CD4-positive, alpha-beta memory T cell (primary cell): ENCODE results near the gene SEMA4A. TPM values are rescaled to one million over a fixed set of nuclear protein-coding genes. Genes with fewer than 3 reads are reported as not detected.
A peak's percentile ranks its signal among the peaks of the same experiment; 100 is the strongest.

Source experiments
- CTCF ChIA-PET: fragments of 350-600 bp; sonication (Branson Sonifier 250); formaldehyde crosslinking; loops from one replicate; lab custom pipeline; 2021; ENCODE audit warnings: inconsistent platforms; ENCODE audit not compliant: partially characterized antibody; lab: Charles Lee
- POLR2A ChIA-PET: fragments of 350-600 bp; sonication (Branson Sonifier 250); formaldehyde crosslinking; loops from one replicate; lab custom pipeline; 2021; ENCODE audit not compliant: partially characterized antibody; lab: Charles Lee
- DNase-seq, 5 donors: peaks; one replicate each; pipeline versions ENCODE4 v3.0.0 to v3.0.0-alpha.2; 2020 to 2022; ENCODE audit warnings: mixed read lengths in 1 of 5
- H3K27ac ChIP-seq: one replicate; pipeline ENCODE4 v1.7.0; 2013; ENCODE audit warnings: low read depth, low read length
- H3K27me3 ChIP-seq: 2 replicates; pipeline ENCODE4 v1.7.0; 2013; ENCODE audit warnings: mild to moderate bottlenecking, low read length, moderate library complexity; ENCODE audit not compliant: insufficient read depth
- H3K36me3 ChIP-seq: 2 replicates; pipeline ENCODE4 v1.7.0; 2013; ENCODE audit warnings: mild to moderate bottlenecking, low read length, moderate library complexity; ENCODE audit not compliant: insufficient read depth
- H3K4me1 ChIP-seq: 2 replicates; pipeline ENCODE4 v1.7.0; 2013; ENCODE audit warnings: mild to moderate bottlenecking, low read length, moderate library complexity; ENCODE audit not compliant: insufficient read depth
- H3K4me3 ChIP-seq, 2 donors: one replicate each; pipeline ENCODE4 v1.7.0; 2013; ENCODE audit warnings: low read length in 2 of 2, mild to moderate bottlenecking in 1 of 2
- H3K9me3 ChIP-seq, 2 donors: one replicate each; pipeline ENCODE4 v1.7.0; 2013; ENCODE audit warnings: low read length in 2 of 2, control low read depth in 1 of 2; ENCODE audit not compliant: control insufficient read depth in 1 of 2
- H3K27ac Mint-ChIP-seq, 7 donors: one replicate each; pipeline ENCODE4 v1.8.0; 2020 to 2021; ENCODE audit warnings: mixed read lengths in 7 of 7, mild to moderate bottlenecking in 6 of 7, inconsistent platforms in 3 of 7, moderate library complexity in 3 of 7
- H3K27me3 Mint-ChIP-seq, 2 donors: one replicate each; pipeline ENCODE4 v1.8.0; 2020 to 2021; ENCODE audit warnings: mixed read lengths in 2 of 2
- H3K36me3 Mint-ChIP-seq, 2 donors: one replicate each; pipeline ENCODE4 v1.8.0; 2020 to 2021; ENCODE audit warnings: mixed read lengths in 2 of 2, inconsistent platforms in 1 of 2, mild to moderate bottlenecking in 1 of 2
- H3K4me1 Mint-ChIP-seq, 4 donors: one replicate each; pipeline ENCODE4 v1.8.0; 2020 to 2021; ENCODE audit warnings: mixed read lengths in 4 of 4, mild to moderate bottlenecking in 1 of 4
- H3K4me3 Mint-ChIP-seq, 8 donors: one replicate each; pipeline ENCODE4 v1.8.0; 2020 to 2021; ENCODE audit warnings: mixed read lengths in 8 of 8, mild to moderate bottlenecking in 7 of 8, moderate library complexity in 6 of 8, inconsistent platforms in 3 of 8
- H3K9me3 Mint-ChIP-seq, 8 donors: one replicate each; pipeline ENCODE4 v1.8.0; 2020 to 2021; ENCODE audit warnings: mixed read lengths in 8 of 8, mild to moderate bottlenecking in 5 of 8, inconsistent platforms in 3 of 8, moderate library complexity in 1 of 8
- intact Hi-C: fragments of 100-400 bp; cut with micrococcal nuclease; formaldehyde crosslinking; loops from one replicate; pipeline ENCODE4 v1.15.1; 2023
- polyA plus RNA-seq, 2 donors: library from polyadenylated mRNA; unstranded; fragments of 300-500 nt; fragmentation: Illumina TruSeq; gene quantifications; one replicate each; pipeline ENCODE4 v1.2.3, GENCODE V29; 2021
- total RNA-seq, 2 experiments: library from RNA; stranded (reverse); gene quantifications; one replicate each; pipeline ENCODE4 v1.2.3, GENCODE V29; 2021

The SEMA4A gene
- total and polyA plus RNA-seq, 4 experiments from 2014 or later = 0.88 to 1.3 (median 1.2) TPM

DNA sequence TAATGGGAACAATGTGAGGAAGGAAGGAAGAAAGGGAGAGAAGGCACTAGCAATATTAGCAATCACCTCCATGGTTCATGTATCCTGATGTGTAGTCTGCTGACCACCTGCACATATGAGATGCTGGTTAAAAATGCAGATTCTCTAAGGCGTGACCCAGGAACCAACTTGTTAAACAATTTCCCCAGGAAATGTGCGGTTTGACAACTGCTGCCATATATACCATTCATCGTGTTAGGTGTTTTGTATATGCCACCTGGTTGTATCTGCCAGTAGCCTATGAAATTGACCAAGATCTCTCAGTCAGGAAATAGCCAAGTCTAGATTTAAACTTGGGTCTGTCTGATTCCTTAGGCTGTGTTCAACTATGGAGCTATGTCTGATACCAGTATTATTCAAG, 4.1 kb downstream of the SEMA4A start:
- H3K36me3 Mint-ChIP-seq = no peaks in the 10 kb centered on the region
- Histone ChIP-seq H3K27ac (no peak overlapping the region), H3K4me3 (no peak overlapping the region), H3K36me3 (no peaks in the 10 kb centered on the region), H3K4me1 (peaks cover 13% of the 10 kb centered on the region), H3K27me3 (no peaks in the 10 kb centered on the region), H3K9me3 (no peaks in the 10 kb centered on the region)
- ChIA-PET CTCF (interaction anchor here (1.1 kb wide), 1 partner anchor 67 kb away, joined by 4 read pairs; no protein-coding TSS in a partner anchor), POLR2A (no interaction called here)
- H3K27ac Mint-ChIP-seq = peak overlapping the region in 2 of 7 donors; percentile 38 to 44
- DNase-seq = no peak
- intact Hi-C loops = no loop called here
- H3K4me3 Mint-ChIP-seq = peak overlapping the region in 1 of 8 donors; percentile 70
- H3K9me3 Mint-ChIP-seq = peaks cover 0 to under 1% (median 0%) of the 10 kb centered on the region in 8 donors
- no peaks in the 10 kb centered on the region for H3K27me3 Mint-ChIP-seq
- H3K4me1 Mint-ChIP-seq = peaks cover 5 to 59% (median 17%) of the 10 kb centered on the region in 4 donors

- ChIA-PET CTCF (interaction anchor here (1.1 kb wide), 1 partner anchor 67 kb away, joined by 4 read pairs; no protein-coding TSS in a partner anchor), POLR2A (interaction anchor here (1.1 kb wide), 1 partner anchor 66 kb away, joined by 3 read pairs; no protein-coding TSS in a partner anchor)
- DNase-seq = no peak
- H3K4me1 ChIP-seq = peaks cover 13% of the 10 kb centered on the region
- no peaks in the 10 kb centered on the region for H3K9me3 ChIP-seq
- Mint-ChIP-seq H3K27ac (peak overlapping the region in 1 of 7 donors; percentile 38), H3K9me3 (no peaks in the 10 kb centered on the region), H3K4me3 (peak overlapping the region in 1 of 8 donors; percentile 70), H3K4me1 (peaks cover 4 to 59% (median 17%) of the 10 kb centered on the region in 4 donors), H3K27me3 (no peaks in the 10 kb centered on the region), H3K36me3 (no peaks in the 10 kb centered on the region)
- no peak overlapping the region for H3K27ac ChIP-seq
- H3K27me3 ChIP-seq = no peaks in the 10 kb centered on the region
- no peaks in the 10 kb centered on the region for H3K36me3 ChIP-seq
- intact Hi-C loops = no loop called here
- H3K4me3 ChIP-seq = no peak overlapping the region
Observed at GRCh38 chr1:156157966-156158365, 4.6 kb downstream of the SEMA4A start.

DNA sequence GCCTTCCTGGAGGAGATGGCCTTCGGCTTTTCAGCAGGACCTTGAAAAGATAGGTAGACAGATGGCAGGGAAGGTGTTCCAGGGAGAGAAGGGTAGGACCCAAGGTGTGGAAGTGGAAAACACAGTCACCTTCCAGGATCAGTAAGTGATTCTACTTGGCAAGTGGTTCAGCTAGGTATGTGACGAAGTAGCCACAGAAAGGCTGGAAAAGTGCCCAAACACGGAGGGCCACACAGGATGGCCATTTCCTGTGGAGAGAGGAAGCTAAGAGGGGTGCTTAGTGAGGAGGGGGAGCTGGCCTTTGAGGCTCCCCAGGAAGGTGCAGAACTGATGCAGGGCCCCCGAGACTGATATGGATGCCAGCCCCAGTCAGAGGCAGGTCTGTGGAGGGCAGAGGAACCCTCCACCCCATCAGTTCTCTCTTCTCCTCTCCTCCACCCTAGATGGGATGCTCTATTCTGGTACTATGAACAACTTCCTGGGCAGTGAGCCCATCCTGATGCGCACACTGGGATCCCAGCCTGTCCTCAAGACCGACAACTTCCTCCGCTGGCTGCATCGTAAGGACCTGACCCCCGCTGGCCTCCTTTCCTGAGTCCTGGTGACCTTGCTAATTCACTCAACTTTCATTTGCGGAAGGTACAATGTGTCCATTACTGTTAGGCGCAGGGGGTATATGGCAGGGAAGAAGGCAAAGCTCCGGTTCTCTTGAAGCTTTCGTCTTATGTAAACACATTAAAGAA, 6.8 kb downstream of the SEMA4A start:
- Mint-ChIP-seq H3K4me1 (peaks cover 4 to 53% (median 17%) of the 10 kb centered on the region in 4 donors), H3K9me3 (no peaks in the 10 kb centered on the region), H3K4me3 (peak overlapping the region; percentile 67 to 83 (median 78)), H3K27me3 (no peaks in the 10 kb centered on the region), H3K36me3 (no peaks in the 10 kb centered on the region), H3K27ac (peak overlapping the region in 3 of 7 donors; percentile 29 to 88 (median 70))
- no peak for DNase-seq
- ChIA-PET CTCF (no interaction called here), POLR2A (interaction anchor here (2.2 kb wide), 1 partner anchor 53 kb away, joined by 6 read pairs; the partner anchor contains the start of gene PMF1)
- Histone ChIP-seq H3K27ac (no peak overlapping the region), H3K4me1 (peaks cover 13% of the 10 kb centered on the region), H3K27me3 (no peaks in the 10 kb centered on the region), H3K36me3 (no peaks in the 10 kb centered on the region), H3K4me3 (peak overlapping the region in 1 of 2 donors; percentile 58), H3K9me3 (no peaks in the 10 kb centered on the region)
- intact Hi-C loops = no loop called here

DNA sequence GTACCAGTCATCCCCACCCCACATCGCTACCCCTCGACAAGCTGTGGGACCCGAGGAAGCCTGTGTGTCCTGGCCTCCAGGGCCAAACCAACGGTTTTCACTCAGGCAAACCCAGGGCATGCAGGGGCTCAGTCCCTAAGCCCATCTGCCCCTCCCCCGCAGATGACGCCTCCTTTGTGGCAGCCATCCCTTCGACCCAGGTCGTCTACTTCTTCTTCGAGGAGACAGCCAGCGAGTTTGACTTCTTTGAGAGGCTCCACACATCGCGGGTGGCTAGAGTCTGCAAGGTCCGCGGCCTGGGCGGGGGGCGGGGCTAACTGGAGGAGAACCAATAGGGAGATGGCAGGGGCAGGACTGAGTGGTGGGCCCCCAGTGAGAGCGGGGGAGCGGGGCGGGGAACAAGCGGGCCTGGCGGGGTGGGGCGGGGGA, 7.4 kb downstream of the SEMA4A start:
- Mint-ChIP-seq H3K4me3 (peak overlapping the region; percentile 67 to 83 (median 78)), H3K27me3 (no peaks in the 10 kb centered on the region), H3K27ac (peak overlapping the region in 6 of 7 donors; percentile 15 to 88 (median 54)), H3K9me3 (no peaks in the 10 kb centered on the region), H3K36me3 (no peaks in the 10 kb centered on the region), H3K4me1 (peaks cover 6 to 52% (median 17%) of the 10 kb centered on the region in 4 donors)
- intact Hi-C loops = no loop called here
- H3K27me3 ChIP-seq = no peaks in the 10 kb centered on the region
- POLR2A ChIA-PET = interaction anchor here (2.2 kb wide), 1 partner anchor 52 kb away, joined by 6 read pairs; the partner anchor contains the start of gene PMF1
- no peaks in the 10 kb centered on the region for H3K9me3 ChIP-seq
- no peak overlapping the region for H3K27ac ChIP-seq
- H3K4me1 ChIP-seq = peaks cover 13% of the 10 kb centered on the region
- H3K4me3 ChIP-seq = peak overlapping the region in 1 of 2 donors; percentile 58
- peak in 4 of 5 donors; percentile 37 to 72 (median 40) for DNase-seq
- H3K36me3 ChIP-seq = no peaks in the 10 kb centered on the region
- CTCF ChIA-PET = interaction anchor here (1.3 kb wide), 1 partner anchor 64 kb away, joined by 4 read pairs; no protein-coding TSS in a partner anchor

DNA sequence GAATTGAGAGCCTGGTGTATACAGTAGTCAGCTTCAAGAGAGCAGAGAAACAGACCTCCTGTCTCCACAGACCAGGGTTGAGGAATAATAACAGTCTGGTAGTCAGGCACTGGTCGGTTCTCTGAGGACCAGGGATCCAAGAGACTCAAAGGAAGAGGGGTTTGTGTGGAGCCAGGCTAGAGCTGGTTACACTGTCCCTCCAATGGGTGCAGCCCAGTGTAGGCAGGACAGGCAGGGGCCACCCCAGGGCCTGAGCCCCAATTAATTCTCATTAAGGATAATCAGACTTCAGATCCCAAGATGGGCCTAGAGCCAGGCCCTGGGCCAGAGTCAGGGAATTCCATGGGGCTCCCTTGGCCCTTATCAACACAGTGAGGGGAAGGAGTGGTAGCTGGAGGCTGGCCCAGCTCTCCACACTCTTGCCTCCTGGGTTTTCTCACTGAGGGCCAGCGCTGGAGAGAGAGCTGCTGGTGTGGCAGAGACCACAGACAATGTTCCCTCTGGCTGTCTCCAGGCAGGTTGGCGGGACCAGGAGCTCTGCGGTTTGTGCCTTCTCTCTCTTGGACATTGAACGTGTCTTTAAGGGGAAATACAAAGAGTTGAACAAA, 9.1 kb downstream of the SEMA4A start:
- Histone ChIP-seq H3K9me3 (no peaks in the 10 kb centered on the region), H3K27ac (no peak overlapping the region), H3K4me1 (peaks cover 13% of the 10 kb centered on the region), H3K27me3 (no peaks in the 10 kb centered on the region), H3K4me3 (no peak overlapping the region), H3K36me3 (no peaks in the 10 kb centered on the region)
- CTCF ChIA-PET = no interaction called here
- H3K4me1 Mint-ChIP-seq = peaks cover 6 to 38% (median 15%) of the 10 kb centered on the region in 4 donors
- H3K27ac Mint-ChIP-seq = peak overlapping the region in 1 of 7 donors; percentile 52
- intact Hi-C loops = no loop called here
- no peaks in the 10 kb centered on the region for H3K36me3 Mint-ChIP-seq
- DNase-seq = no peak
- H3K27me3 Mint-ChIP-seq = no peaks in the 10 kb centered on the region
- H3K9me3 Mint-ChIP-seq = no peaks in the 10 kb centered on the region
- POLR2A ChIA-PET = no interaction called here
- peak overlapping the region in 4 of 8 donors; percentile 16 to 68 (median 40) for H3K4me3 Mint-ChIP-seq

- intact Hi-C loops = no loop called here
- no peak overlapping the region for H3K4me3 Mint-ChIP-seq
- no peak for DNase-seq
- H3K27me3 Mint-ChIP-seq = peaks cover 0 to 2% of the 10 kb centered on the region in 2 donors
- ChIA-PET POLR2A (interaction anchor here (0.7 kb wide), 1 partner anchor 49 kb away, joined by 3 read pairs; the partner anchor contains the start of gene PMF1), CTCF (interaction anchor here (0.6 to 2.5 kb wide), 3 partner anchors 61 to 73 kb away, joined by 3 to 13 read pairs (median 3); no protein-coding TSS in a partner anchor)
- no peaks in the 10 kb centered on the region for H3K36me3 Mint-ChIP-seq
- H3K9me3 ChIP-seq = no peaks in the 10 kb centered on the region
- no peaks in the 10 kb centered on the region for H3K36me3 ChIP-seq
- H3K27ac ChIP-seq = no peak overlapping the region
- H3K4me3 ChIP-seq = no peak overlapping the region
- H3K4me1 ChIP-seq = peaks cover 8% of the 10 kb centered on the region
- H3K27ac Mint-ChIP-seq = no peak overlapping the region
- H3K4me1 Mint-ChIP-seq = peaks cover 6 to 30% (median 10%) of the 10 kb centered on the region in 4 donors
- no peaks in the 10 kb centered on the region for H3K9me3 Mint-ChIP-seq
- no peaks in the 10 kb centered on the region for H3K27me3 ChIP-seq
Observed at GRCh38 chr1:156163712-156164111, 10.3 kb downstream of the SEMA4A start.
